Ovary (tissue), 3 donors: ENCODE data around the gene DISC1.

Source experiments
- POLR2A ChIP-seq: fragments of 450-650 bp; IDR thresholded peaks from one replicate; pipeline ENCODE4 v1.6.1; 2017; ENCODE audit warnings: antibody characterized with exemption, mild to moderate bottlenecking, moderate library complexity
- TF ChIP-seq, protein P1 (sequence below), 3 donors: fragments of 450-650 bp in 2 of 3; fragments of 200-600 bp in 1 of 3; IDR thresholded peaks; one replicate each; pipeline versions ENCODE4 v1.5.1 to v1.8.0; 2016 to 2022; ENCODE audit warnings: antibody characterized with exemption in 3 of 3, mild to moderate bottlenecking in 1 of 3
- donor health status: DM: no; HTN: no; CAD: no.

DNA sequence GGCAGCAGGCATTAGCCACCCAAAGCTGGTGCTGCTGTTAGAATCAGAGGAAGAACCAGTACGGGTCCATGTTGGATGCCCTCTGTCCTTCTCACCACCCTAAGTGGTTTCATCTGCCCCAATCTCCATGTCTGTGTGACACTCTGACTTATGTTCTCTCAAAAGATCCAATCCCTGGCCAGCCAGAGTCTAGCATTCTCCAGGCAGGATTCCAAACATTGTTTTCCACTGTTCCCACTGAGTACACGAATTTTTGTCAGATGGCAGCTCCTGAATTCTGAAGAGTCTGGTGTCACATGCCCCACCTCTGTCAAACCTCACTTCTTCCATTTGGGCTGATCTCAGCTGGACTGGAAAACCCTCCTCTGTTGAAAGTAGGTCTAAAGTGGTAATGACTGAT is 166.0 kb downstream of the DISC1 start:
- TF ChIP-seq, protein P1, sequence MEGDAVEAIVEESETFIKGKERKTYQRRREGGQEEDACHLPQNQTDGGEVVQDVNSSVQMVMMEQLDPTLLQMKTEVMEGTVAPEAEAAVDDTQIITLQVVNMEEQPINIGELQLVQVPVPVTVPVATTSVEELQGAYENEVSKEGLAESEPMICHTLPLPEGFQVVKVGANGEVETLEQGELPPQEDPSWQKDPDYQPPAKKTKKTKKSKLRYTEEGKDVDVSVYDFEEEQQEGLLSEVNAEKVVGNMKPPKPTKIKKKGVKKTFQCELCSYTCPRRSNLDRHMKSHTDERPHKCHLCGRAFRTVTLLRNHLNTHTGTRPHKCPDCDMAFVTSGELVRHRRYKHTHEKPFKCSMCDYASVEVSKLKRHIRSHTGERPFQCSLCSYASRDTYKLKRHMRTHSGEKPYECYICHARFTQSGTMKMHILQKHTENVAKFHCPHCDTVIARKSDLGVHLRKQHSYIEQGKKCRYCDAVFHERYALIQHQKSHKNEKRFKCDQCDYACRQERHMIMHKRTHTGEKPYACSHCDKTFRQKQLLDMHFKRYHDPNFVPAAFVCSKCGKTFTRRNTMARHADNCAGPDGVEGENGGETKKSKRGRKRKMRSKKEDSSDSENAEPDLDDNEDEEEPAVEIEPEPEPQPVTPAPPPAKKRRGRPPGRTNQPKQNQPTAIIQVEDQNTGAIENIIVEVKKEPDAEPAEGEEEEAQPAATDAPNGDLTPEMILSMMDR (IDR thresholded peaks at IDR 0.05) = no peak
- TF ChIP-seq POLR2A = no peak
